Activated CD4-positive, alpha-beta T cell treated with anti-CD3 and anti-CD28 coated beads for 1 hour (primary cell): ENCODE measurements around the gene ADAMTS12.
"Not testable (repeated sequence)": the region's sequence is repeated elsewhere in the genome, so short reads cannot be mapped to it uniquely, and the experiment has no call there.

Experiments
- DNase-seq: peaks from one replicate; pipeline ENCODE4 v3.0.0-alpha.2; 2020

The ADAMTS12 gene

GRCh38 chr5:33891788-33892619 is at the start of gene ADAMTS12:
Gene ADAMTS12, minus strand, starts transcription at chr5:33891990. Its CDS starts 134 bp downstream, at chr5:33891856.
- no peak for DNase-seq

- no peak for DNase-seq
These were observed 49.3 kb upstream of the ADAMTS12 start for GRCh38 chr5:33941090-33941489.

GRCh38 chr5:33939556-33940262 is 47.9 kb upstream of the ADAMTS12 start:
- DNase-seq: no peak

- DNase-seq: no peak
These were observed 47.1 kb upstream of the ADAMTS12 start for GRCh38 chr5:33938881-33939280.

GRCh38 chr5:33938507-33938796 is 46.7 kb upstream of the ADAMTS12 start:
- DNase-seq: no peak

- DNase-seq: no peak
These were observed 46.1 kb upstream of the ADAMTS12 start for GRCh38 chr5:33937707-33938506.

- no peak for DNase-seq
These were observed 45.4 kb upstream of the ADAMTS12 start for GRCh38 chr5:33937017-33937706.

- no peak for DNase-seq
These were observed 44.7 kb upstream of the ADAMTS12 start, which contains the start of gene RXFP3 for GRCh38 chr5:33936381-33937016. Gene RXFP3, plus strand, starts transcription at chr5:33936386. Its CDS starts 355 bp downstream, at chr5:33936741.

GRCh38 chr5:33936004-33936380 is 44.2 kb upstream of the ADAMTS12 start:
- DNase-seq: no peak

- DNase-seq: no peak
These were observed 42.4 kb upstream of the ADAMTS12 start for GRCh38 chr5:33934176-33934575.

GRCh38 chr5:33933723-33934169 is 42.0 kb upstream of the ADAMTS12 start:
- DNase-seq: no peak

- no peak for DNase-seq
These were observed 39.3 kb upstream of the ADAMTS12 start for GRCh38 chr5:33931136-33931535.

GRCh38 chr5:33929925-33930690 is 38.3 kb upstream of the ADAMTS12 start:
- no peak for DNase-seq

GRCh38 chr5:33928283-33928682 is 36.5 kb upstream of the ADAMTS12 start:
- DNase-seq: no peak

GRCh38 chr5:33927685-33928084 is 35.9 kb upstream of the ADAMTS12 start:
- DNase-seq: no peak

GRCh38 chr5:33925278-33925677 is 33.5 kb upstream of the ADAMTS12 start:
- no peak for DNase-seq

- DNase-seq: no peak
These were observed 29.2 kb upstream of the ADAMTS12 start for GRCh38 chr5:33921002-33921401.

- DNase-seq: not testable (repeated sequence)
These were observed 23.1 kb upstream of the ADAMTS12 start for GRCh38 chr5:33914844-33915243.

- not testable (repeated sequence) for DNase-seq
These were observed 14.5 kb upstream of the ADAMTS12 start for GRCh38 chr5:33906248-33906647.

- no peak for DNase-seq
These were observed 13.6 kb upstream of the ADAMTS12 start for GRCh38 chr5:33905381-33905780.

GRCh38 chr5:33903118-33903517 is 11.3 kb upstream of the ADAMTS12 start:
- DNase-seq: no peak
